ENCODE results near the gene AQP12B. TPM values are rescaled to one million over a fixed set of nuclear protein-coding genes. Genes with fewer than 3 reads are reported as not detected.

AQP12B gene
- total RNA-seq, 1 donor from 2014 or later, result not detected

DNA sequence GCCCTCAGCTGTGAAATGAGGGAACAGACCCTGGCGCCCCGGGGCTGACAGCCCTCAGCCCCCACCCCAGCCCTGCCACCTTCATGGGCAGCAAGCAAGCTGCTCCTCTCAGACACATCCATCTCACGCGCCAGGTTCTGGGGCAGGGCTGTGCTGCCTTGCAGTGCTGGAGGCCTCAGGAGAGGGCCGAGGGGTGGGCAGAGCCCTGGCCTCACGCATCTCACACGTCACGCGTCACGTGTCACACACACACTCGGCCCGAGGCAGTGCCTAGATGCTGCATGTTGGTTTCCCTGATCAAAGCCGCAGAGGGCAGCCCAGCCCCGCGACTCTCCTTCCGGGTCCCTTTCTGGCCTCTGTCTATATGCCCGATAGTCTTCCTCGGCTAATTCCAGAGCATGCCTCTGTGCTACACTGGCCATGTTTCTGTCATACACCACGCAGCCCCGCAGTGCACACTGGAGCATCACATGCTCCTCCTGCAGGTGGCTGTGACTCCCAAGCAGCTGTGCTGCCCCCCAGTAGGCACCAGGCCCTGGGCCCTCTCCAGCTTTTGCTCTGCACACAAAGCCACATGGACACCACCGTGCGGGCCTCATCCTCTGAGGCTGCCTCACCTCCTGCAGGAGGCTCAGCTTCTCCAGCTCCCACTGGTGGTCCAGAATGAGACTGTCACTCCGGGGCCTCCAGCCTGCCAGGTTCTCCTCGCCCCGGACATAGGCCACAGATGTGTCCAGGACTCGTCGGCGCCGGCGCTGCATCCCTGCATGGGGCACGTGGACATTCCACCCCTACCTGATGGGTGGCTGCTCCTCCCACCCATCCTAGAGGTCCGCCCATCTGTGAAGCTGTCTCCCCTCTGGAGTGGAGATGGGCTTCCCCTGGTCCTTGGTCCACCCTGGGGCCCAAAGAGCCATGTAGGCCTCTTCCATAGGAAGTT, 40.4 kb upstream of the AQP12B start:
- H3K27me3 Mint-ChIP-seq, result no peaks in the 10 kb centered on the region
- intact Hi-C loops (cut with micrococcal nuclease), result no loop called here
- H3K36me3 Mint-ChIP-seq (ENCODE audit: low read depth), result no peaks in the 10 kb centered on the region
- H3K27ac Mint-ChIP-seq, result no peak overlapping the region
- H3K4me1 Mint-ChIP-seq, result no peaks in the 10 kb centered on the region
- no peak for DNase-seq
- no peak overlapping the region for H3K4me3 Mint-ChIP-seq
- no peaks in the 10 kb centered on the region for H3K9me3 Mint-ChIP-seq

DNA sequence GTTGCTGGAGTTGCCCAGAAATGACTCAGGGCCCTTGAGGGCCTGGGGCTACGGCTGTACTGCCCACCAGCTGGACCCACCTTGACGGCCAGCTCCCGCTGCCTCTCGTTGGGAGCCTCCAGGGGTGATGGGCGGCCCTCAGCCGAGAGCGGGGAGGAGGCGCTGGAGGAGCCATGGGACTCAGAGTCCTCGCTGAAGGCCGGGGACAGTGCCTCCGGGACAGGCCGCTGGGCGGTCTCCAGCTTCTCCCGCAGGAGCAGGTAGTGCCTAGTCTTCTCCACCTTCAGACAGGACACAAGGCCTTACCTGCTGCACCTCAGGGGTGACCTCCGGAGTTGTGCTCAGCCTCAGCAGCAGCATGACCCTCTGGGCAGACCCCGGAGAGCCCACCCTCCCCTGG, 39.7 kb upstream of the AQP12B start:
- no peak overlapping the region for H3K4me3 Mint-ChIP-seq
- no peaks in the 10 kb centered on the region for H3K9me3 Mint-ChIP-seq
- DNase-seq, result no peak
- H3K27ac Mint-ChIP-seq, result no peak overlapping the region
- H3K36me3 Mint-ChIP-seq (ENCODE audit: low read depth), result no peaks in the 10 kb centered on the region
- no peaks in the 10 kb centered on the region for H3K4me1 Mint-ChIP-seq
- no peaks in the 10 kb centered on the region for H3K27me3 Mint-ChIP-seq
- intact Hi-C loops (cut with micrococcal nuclease), result no loop called here

- H3K27ac Mint-ChIP-seq, result no peak overlapping the region
- no peaks in the 10 kb centered on the region for H3K9me3 Mint-ChIP-seq
- H3K36me3 Mint-ChIP-seq (ENCODE audit: low read depth), result no peaks in the 10 kb centered on the region
- intact Hi-C loops (cut with micrococcal nuclease), result no loop called here
- DNase-seq, result no peak
- no peaks in the 10 kb centered on the region for H3K4me1 Mint-ChIP-seq
- H3K27me3 Mint-ChIP-seq, result no peaks in the 10 kb centered on the region
- no peak overlapping the region for H3K4me3 Mint-ChIP-seq
These were observed 39.0 kb upstream of the AQP12B start for GRCh38 chr2:240721596-240722180.

DNA sequence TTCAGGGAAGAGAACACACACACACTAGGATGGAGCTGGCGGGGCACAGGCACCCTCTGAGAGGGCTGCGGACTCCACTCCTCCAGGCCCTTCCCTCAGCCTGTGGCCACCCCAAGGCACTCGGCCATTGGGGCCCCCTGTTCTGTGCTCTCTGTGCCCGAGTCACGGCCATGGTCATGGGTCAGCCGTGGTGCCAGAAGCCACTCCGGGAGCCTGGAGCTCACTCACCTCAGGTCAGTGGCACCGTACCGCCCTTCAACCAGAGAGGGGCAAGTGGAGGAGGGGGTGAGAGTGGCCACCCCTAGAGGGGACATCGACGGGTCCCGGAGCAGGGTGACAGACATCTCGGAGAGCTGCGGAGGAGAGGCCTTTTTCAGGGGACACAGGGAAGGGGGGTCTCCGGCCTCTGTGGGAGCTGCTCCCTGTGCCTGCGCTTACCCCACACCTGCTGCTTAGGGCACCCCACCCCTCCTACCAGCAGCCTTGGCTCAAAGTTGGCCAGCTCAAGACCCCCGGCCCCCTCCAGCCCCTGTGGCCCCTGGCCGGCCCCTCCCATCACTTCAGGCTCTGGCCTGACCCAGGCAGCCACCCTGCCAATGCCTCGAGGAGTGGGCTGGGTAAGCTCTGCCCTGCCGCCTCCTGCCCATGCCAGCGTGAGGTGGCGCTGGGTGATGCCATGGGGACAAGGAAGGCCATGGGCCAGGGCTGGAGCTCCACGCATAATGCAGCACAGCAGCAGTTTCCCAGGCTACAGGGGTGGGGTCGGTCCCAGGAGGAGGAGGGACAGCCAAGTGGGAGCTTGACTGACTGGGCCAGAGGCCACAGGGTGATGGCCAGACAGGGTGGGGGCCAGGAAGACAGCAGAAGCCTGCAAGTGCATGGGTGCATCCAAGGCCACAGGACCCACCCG, 38.3 kb upstream of the AQP12B start:
- intact Hi-C loops (cut with micrococcal nuclease), result no loop called here
- DNase-seq, result no peak
- Mint-ChIP-seq H3K4me1 (no peaks in the 10 kb centered on the region), H3K27me3 (no peaks in the 10 kb centered on the region), H3K36me3 (ENCODE audit: low read depth) (no peaks in the 10 kb centered on the region), H3K4me3 (no peak overlapping the region), H3K27ac (no peak overlapping the region), H3K9me3 (no peaks in the 10 kb centered on the region)

- H3K4me3 Mint-ChIP-seq, result no peak overlapping the region
- no peaks in the 10 kb centered on the region for H3K36me3 Mint-ChIP-seq (ENCODE audit: low read depth)
- no peak for DNase-seq
- H3K9me3 Mint-ChIP-seq, result no peaks in the 10 kb centered on the region
- intact Hi-C loops (cut with micrococcal nuclease), result no loop called here
- no peaks in the 10 kb centered on the region for H3K27me3 Mint-ChIP-seq
- H3K4me1 Mint-ChIP-seq, result no peaks in the 10 kb centered on the region
- H3K27ac Mint-ChIP-seq, result no peak overlapping the region
These were observed 37.2 kb upstream of the AQP12B start for GRCh38 chr2:240719676-240720545.

GRCh38 chr2:240718896-240719490, 36.3 kb upstream of the AQP12B start:
- Mint-ChIP-seq H3K9me3 (no peaks in the 10 kb centered on the region), H3K27ac (no peak overlapping the region), H3K27me3 (no peaks in the 10 kb centered on the region), H3K4me1 (no peaks in the 10 kb centered on the region), H3K4me3 (no peak overlapping the region), H3K36me3 (ENCODE audit: low read depth) (no peaks in the 10 kb centered on the region)
- no peak for DNase-seq
- intact Hi-C loops (cut with micrococcal nuclease), result no loop called here

DNA sequence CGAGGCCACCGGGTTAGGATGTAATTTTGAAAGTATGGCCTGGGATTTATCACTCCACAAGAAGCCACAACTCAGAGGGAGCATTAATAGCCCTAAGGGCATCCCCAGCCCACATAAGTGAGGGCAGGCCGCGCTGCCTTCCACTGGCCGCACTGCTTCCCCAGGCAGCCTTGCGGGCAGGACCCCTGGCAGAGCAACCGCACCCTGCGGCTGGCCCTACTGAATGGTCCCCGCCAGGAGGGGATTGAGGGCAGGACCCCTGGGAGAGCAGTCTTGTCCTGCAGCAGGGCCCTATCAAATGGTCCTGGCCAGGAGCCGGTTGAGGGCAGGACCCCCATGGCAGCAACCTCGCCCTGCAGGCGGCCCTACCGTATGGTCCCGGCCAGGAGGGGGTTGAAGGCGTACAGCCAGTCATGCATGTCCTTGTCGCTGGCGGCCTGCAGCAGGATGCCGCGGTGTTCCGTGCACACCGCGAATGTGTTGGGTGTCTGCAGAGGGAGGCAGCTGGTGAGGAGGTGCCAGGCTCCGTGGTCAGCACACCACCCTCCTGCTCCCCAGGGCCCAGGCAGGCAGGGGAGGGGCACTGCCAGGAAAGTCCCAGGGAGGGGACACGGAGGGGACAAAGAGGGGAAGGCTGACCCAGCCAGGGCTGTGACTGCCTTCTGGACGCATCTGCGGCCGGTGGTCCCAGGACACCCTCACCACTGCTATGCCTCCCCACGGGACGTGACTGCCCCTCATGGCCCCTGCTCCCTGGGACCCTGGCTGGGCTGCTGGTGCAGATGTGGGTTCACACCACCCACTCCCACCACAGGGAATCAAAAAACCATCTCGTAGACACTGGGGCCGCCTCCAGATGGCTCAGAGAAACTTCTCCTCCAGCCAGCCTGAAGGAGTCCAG, 35.2 kb upstream of the AQP12B start:
- intact Hi-C loops (cut with micrococcal nuclease), result no loop called here
- Mint-ChIP-seq H3K27me3 (no peaks in the 10 kb centered on the region), H3K27ac (no peak overlapping the region), H3K36me3 (ENCODE audit: low read depth) (no peaks in the 10 kb centered on the region), H3K9me3 (no peaks in the 10 kb centered on the region), H3K4me1 (no peaks in the 10 kb centered on the region), H3K4me3 (no peak overlapping the region)
- DNase-seq, result no peak

- no peak overlapping the region for H3K4me3 Mint-ChIP-seq
- intact Hi-C loops (cut with micrococcal nuclease), result no loop called here
- H3K36me3 Mint-ChIP-seq (ENCODE audit: low read depth), result no peaks in the 10 kb centered on the region
- no peaks in the 10 kb centered on the region for H3K27me3 Mint-ChIP-seq
- no peaks in the 10 kb centered on the region for H3K9me3 Mint-ChIP-seq
- DNase-seq, result no peak
- H3K27ac Mint-ChIP-seq, result no peak overlapping the region
- H3K4me1 Mint-ChIP-seq, result no peaks in the 10 kb centered on the region
These were observed 34.5 kb upstream of the AQP12B start for GRCh38 chr2:240717181-240717641.

DNA sequence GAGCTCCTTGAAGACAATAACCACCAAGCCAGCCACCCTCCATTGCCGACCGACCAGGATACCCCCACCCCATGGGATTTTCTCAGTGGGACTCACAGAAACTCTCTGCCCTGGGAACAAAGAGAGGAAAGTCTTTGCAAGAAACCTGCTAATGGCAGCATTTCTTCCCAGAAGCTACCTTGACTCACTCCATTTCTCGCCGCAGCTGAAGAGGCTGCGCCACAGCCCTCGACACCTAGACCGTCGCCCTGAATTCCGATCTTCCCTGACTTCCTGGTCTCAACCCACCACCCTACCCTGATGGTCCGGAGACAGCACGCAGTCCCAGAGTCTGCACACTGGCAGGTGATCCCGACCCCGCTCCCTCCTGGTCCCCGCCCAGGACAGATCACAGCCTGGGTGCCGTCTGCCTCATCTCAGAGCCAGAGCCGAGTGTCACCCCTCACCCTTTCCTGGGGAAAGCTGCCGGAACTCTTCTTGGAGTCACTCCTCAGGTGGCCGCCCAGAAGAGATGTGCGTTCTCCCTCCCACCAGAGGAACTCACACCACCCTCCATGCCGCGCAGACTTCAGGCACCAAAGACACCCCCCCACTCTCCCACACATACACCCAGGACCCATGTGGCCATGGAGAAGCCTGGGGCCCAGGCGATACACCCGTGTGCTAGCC, 33.6 kb upstream of the AQP12B start:
- Mint-ChIP-seq H3K4me1 (no peaks in the 10 kb centered on the region), H3K27ac (no peak overlapping the region), H3K9me3 (no peaks in the 10 kb centered on the region), H3K27me3 (no peaks in the 10 kb centered on the region), H3K4me3 (no peak overlapping the region), H3K36me3 (ENCODE audit: low read depth) (no peaks in the 10 kb centered on the region)
- no peak for DNase-seq
- intact Hi-C loops (cut with micrococcal nuclease), result no loop called here

- no peaks in the 10 kb centered on the region for H3K4me1 Mint-ChIP-seq
- H3K27me3 Mint-ChIP-seq, result no peaks in the 10 kb centered on the region
- H3K9me3 Mint-ChIP-seq, result no peaks in the 10 kb centered on the region
- intact Hi-C loops (cut with micrococcal nuclease), result no loop called here
- no peak overlapping the region for H3K27ac Mint-ChIP-seq
- no peaks in the 10 kb centered on the region for H3K36me3 Mint-ChIP-seq (ENCODE audit: low read depth)
- no peak for DNase-seq
- H3K4me3 Mint-ChIP-seq, result no peak overlapping the region
These were observed 32.4 kb upstream of the AQP12B start for GRCh38 chr2:240714747-240715725.
